Measurements from ENCODE around the gene CACNA1B. TPM values are rescaled to one million over a fixed set of nuclear protein-coding genes. Genes with fewer than 3 reads are reported as not detected.

Gene CACNA1B
- total and polyA plus RNA-seq, 2 donors (not counting 1 experiment from before 2014, with no cell fraction given): 0.15 TPM; not detected in 1

DNA sequence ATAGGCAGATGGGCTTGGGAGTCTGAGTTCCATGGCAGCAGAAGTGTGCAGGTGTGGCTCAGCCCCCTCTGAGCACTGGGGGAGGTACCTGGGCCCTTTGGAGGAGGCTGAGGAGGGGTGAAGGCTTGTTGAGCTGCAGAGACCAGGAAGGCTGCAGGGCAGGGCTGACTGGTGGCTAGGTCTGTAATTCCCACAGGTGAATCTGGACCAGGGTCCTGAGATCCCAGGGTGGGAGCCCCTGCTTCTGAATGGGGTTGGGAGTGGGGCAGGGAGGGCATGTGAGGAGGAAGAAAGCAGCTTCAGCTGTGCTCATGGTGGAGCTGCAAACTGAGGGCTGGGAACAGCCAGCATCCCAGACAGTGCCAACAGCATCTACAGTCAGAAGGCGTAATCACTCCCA is 111.1 kb downstream of the CACNA1B start:
- Mint-ChIP-seq H3K27me3 (peaks cover 66% of the 10 kb centered on the region), H3K4me3 (no peak overlapping the region), H3K27ac (no peak overlapping the region), H3K4me1 (no peaks in the 10 kb centered on the region), H3K9me3 (ENCODE audit: insufficient read depth) (no peaks in the 10 kb centered on the region)
- Histone ChIP-seq H3K4me3 (ENCODE audit: control extremely low read depth in 1 of 5, extremely low read depth in 1 of 5, insufficient read depth in 1 of 5, low read depth in 2 of 5, low read length in 4 of 5) (no peak overlapping the region), H3K4me1 (ENCODE audit: control insufficient read depth in 2 of 2, insufficient read depth in 2 of 2, low read length in 2 of 2) (no peaks in the 10 kb centered on the region), H2AFZ (ENCODE audit: insufficient read depth, low read depth, low read length, poor library complexity, severe bottlenecking) (no peak overlapping the region), H3K79me2 (ENCODE audit: control insufficient read depth, insufficient read depth, low read length) (no peaks in the 10 kb centered on the region), H3K27me3 (replicated peaks in 1 of 4; ENCODE audit: control extremely low read depth in 1 of 4, control insufficient read depth in 3 of 4, insufficient read depth in 4 of 4, low read length in 3 of 4) (peaks cover 0 to 15% (median 8%) of the 10 kb centered on the region in 4 experiments), H3K9me3 (ENCODE audit: control extremely low read depth in 1 of 3, control insufficient read depth in 2 of 3, insufficient read depth in 1 of 3, low read length in 2 of 3) (no peaks in the 10 kb centered on the region), H3K9ac (ENCODE audit: low read length) (no peak overlapping the region), H3K4me2 (replicated peaks; ENCODE audit: low read depth, low read length, poor library complexity, severe bottlenecking) (no peak overlapping the region), H4K20me1 (ENCODE audit: control insufficient read depth, insufficient read depth, low read length, poor library complexity, severe bottlenecking) (no peaks in the 10 kb centered on the region), H3K36me3 (replicated peaks in 1 of 2; ENCODE audit: control extremely low read depth in 1 of 2, control insufficient read depth in 1 of 2, extremely low read depth in 1 of 2, insufficient read depth in 2 of 2, low read length in 1 of 2) (no peaks in the 10 kb centered on the region), H3K27ac (ENCODE audit: low read length in 2 of 2) (no peak overlapping the region)
- ChIA-PET CTCF (no interaction called here), POLR2A (no interaction called here)
- intact Hi-C loops (cut with micrococcal nuclease): no loop called here
- DNase-seq: no peak
- no peak for ATAC-seq (ENCODE audit: low read depth)
- WGBS (ENCODE audit: insufficient coverage): no CpG with 5 or more reads among the region's 1 CpG
- TF ChIP-seq, protein P1, sequence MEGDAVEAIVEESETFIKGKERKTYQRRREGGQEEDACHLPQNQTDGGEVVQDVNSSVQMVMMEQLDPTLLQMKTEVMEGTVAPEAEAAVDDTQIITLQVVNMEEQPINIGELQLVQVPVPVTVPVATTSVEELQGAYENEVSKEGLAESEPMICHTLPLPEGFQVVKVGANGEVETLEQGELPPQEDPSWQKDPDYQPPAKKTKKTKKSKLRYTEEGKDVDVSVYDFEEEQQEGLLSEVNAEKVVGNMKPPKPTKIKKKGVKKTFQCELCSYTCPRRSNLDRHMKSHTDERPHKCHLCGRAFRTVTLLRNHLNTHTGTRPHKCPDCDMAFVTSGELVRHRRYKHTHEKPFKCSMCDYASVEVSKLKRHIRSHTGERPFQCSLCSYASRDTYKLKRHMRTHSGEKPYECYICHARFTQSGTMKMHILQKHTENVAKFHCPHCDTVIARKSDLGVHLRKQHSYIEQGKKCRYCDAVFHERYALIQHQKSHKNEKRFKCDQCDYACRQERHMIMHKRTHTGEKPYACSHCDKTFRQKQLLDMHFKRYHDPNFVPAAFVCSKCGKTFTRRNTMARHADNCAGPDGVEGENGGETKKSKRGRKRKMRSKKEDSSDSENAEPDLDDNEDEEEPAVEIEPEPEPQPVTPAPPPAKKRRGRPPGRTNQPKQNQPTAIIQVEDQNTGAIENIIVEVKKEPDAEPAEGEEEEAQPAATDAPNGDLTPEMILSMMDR (IDR thresholded peaks at IDR 0.05): no peak
- TF ChIP-seq EZH2 (IDR thresholded peaks at IDR 0.05; ENCODE audit: borderline replicate concordance, insufficient read depth, low read depth, low read length, poor library complexity, severe bottlenecking): no peak

DNA sequence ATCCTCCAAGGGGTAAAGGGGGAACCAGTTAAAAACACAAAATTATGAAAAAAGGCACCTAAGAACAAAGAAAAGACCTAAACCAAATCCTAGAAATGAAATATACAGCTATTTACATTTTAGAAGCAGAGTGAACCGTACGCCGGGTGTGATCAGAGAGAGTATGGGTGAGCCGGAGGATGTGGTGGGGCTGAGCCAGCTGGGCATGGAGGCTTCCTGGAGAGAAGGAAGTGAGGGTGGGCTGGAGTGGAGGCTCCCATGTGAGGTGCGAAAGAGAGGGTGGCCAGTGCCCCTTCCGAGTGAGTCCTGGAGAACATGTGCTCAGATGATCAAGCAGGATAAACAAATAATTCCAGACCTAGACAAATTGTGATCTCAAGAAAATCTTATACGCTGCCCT is 111.6 kb downstream of the CACNA1B start:
- peaks cover 0 to 13% (median 7%) of the 10 kb centered on the region in 4 experiments for H3K27me3 ChIP-seq (replicated peaks in 1 of 4; ENCODE audit: control extremely low read depth in 1 of 4, control insufficient read depth in 3 of 4, insufficient read depth in 4 of 4, low read length in 3 of 4)
- no peak for ATAC-seq (ENCODE audit: low read depth)
- peaks cover 70% of the 10 kb centered on the region for H3K27me3 Mint-ChIP-seq

More for the DNA sequence above, 111.6 kb downstream of the CACNA1B start:
- H3K9ac ChIP-seq (ENCODE audit: low read length): no peak overlapping the region
- no peak overlapping the region for H3K27ac ChIP-seq (ENCODE audit: low read length in 2 of 2)
- POLR2A ChIA-PET: no interaction called here
- no peaks in the 10 kb centered on the region for H3K4me1 ChIP-seq (ENCODE audit: control insufficient read depth in 2 of 2, insufficient read depth in 2 of 2, low read length in 2 of 2)
- Mint-ChIP-seq H3K4me3 (no peak overlapping the region), H3K4me1 (no peaks in the 10 kb centered on the region), H3K27ac (no peak overlapping the region), H3K9me3 (ENCODE audit: insufficient read depth) (no peaks in the 10 kb centered on the region)
- CTCF ChIA-PET: no interaction called here
- no peak overlapping the region for H3K4me3 ChIP-seq (ENCODE audit: control extremely low read depth in 1 of 5, extremely low read depth in 1 of 5, insufficient read depth in 1 of 5, low read depth in 2 of 5, low read length in 4 of 5)
- no peak overlapping the region for H2AFZ ChIP-seq (ENCODE audit: insufficient read depth, low read depth, low read length, poor library complexity, severe bottlenecking)
- intact Hi-C loops (cut with micrococcal nuclease): no loop called here
- no peak for DNase-seq
- 67% methylated on average over 4 of the region's 7 CpGs for WGBS (ENCODE audit: insufficient coverage)
- H3K79me2 ChIP-seq (ENCODE audit: control insufficient read depth, insufficient read depth, low read length): no peaks in the 10 kb centered on the region
- no peaks in the 10 kb centered on the region for H3K9me3 ChIP-seq (ENCODE audit: control extremely low read depth in 1 of 3, control insufficient read depth in 2 of 3, insufficient read depth in 1 of 3, low read length in 2 of 3)
- H3K36me3 ChIP-seq (replicated peaks in 1 of 2; ENCODE audit: control extremely low read depth in 1 of 2, control insufficient read depth in 1 of 2, extremely low read depth in 1 of 2, insufficient read depth in 2 of 2, low read length in 1 of 2): no peaks in the 10 kb centered on the region
- H3K4me2 ChIP-seq (replicated peaks; ENCODE audit: low read depth, low read length, poor library complexity, severe bottlenecking): no peak overlapping the region
- TF ChIP-seq, protein P1 (IDR thresholded peaks at IDR 0.05): no peak
- no peak for TF ChIP-seq EZH2 (IDR thresholded peaks at IDR 0.05; ENCODE audit: borderline replicate concordance, insufficient read depth, low read depth, low read length, poor library complexity, severe bottlenecking)
- H4K20me1 ChIP-seq (ENCODE audit: control insufficient read depth, insufficient read depth, low read length, poor library complexity, severe bottlenecking): no peaks in the 10 kb centered on the region
